CD4-positive, alpha-beta T cell (primary cell): ENCODE measurements around the gene PLTP. TPM values are rescaled to one million over a fixed set of nuclear protein-coding genes. Genes with fewer than 3 reads are reported as not detected.

Source experiments
- ATAC-seq: fragments of 200-7000 bp; cut with Tn5 transposase; one replicate; pipeline ENCODE4 v1.10.0; 2022; ENCODE audit warnings: mild to moderate bottlenecking; ENCODE audit not compliant: poor library complexity
- CTCF ChIA-PET: fragments of 350-600 bp; sonication (Branson Sonifier 250); formaldehyde crosslinking; loops from one replicate; lab custom pipeline; 2021; ENCODE audit warnings: antibody characterized with exemption, inconsistent platforms; lab: Charles Lee
- POLR2A ChIA-PET: fragments of 350-600 bp; sonication (Branson Sonifier 250); formaldehyde crosslinking; loops from one replicate; lab custom pipeline; 2021; ENCODE audit warnings: antibody characterized with exemption, inconsistent platforms; lab: Charles Lee
- DNase-seq, 14 experiments: peaks; one replicate each; pipeline ENCODE4 v3.0.0-alpha.2; 2013 to 2020; ENCODE audit warnings: mixed read lengths in 2 of 14
- H3K27ac ChIP-seq, 2 donors: one replicate each; pipeline versions ENCODE4 v1.5.1 to v1.7.0; 2013; ENCODE audit warnings: low read length in 2 of 2, low read depth in 1 of 2, mild to moderate bottlenecking in 1 of 2
- H3K27me3 ChIP-seq, 2 experiments: 1 replicate in 1 of 2; 2 replicates in 1 of 2; pipeline versions ENCODE4 v1.6.1 to v1.7.0; 2013; ENCODE audit warnings: low read length in 2 of 2, control low read depth in 1 of 2, mild to moderate bottlenecking in 1 of 2, moderate library complexity in 1 of 2; ENCODE audit not compliant: insufficient read depth in 2 of 2, control insufficient read depth in 1 of 2
- H3K36me3 ChIP-seq: one replicate; pipeline ENCODE4 v1.6.1; 2013; ENCODE audit warnings: low read length, control low read depth; ENCODE audit not compliant: insufficient read depth
- H3K4me1 ChIP-seq: one replicate; pipeline ENCODE4 v1.6.1; 2013; ENCODE audit warnings: low read length, control low read depth; ENCODE audit not compliant: insufficient read depth
- H3K4me3 ChIP-seq: one replicate; pipeline ENCODE4 v1.5.1; 2013; ENCODE audit warnings: mild to moderate bottlenecking, low read length, moderate library complexity
- H3K9me3 ChIP-seq, 2 experiments: 1 replicate in 1 of 2; 2 replicates in 1 of 2; pipeline versions ENCODE4 v1.6.1 to v1.7.0; 2013; ENCODE audit warnings: low read length in 2 of 2, mild to moderate bottlenecking in 2 of 2, control low read depth in 1 of 2, moderate library complexity in 1 of 2; ENCODE audit not compliant: control insufficient read depth in 1 of 2, insufficient read depth in 1 of 2
- H3K27ac Mint-ChIP-seq: one replicate; pipeline ENCODE4 v1.8.0; 2020; ENCODE audit warnings: mixed read lengths
- H3K27me3 Mint-ChIP-seq: one replicate; pipeline ENCODE4 v1.8.0; 2021; ENCODE audit warnings: mixed read lengths
- H3K36me3 Mint-ChIP-seq: one replicate; pipeline ENCODE4 v1.8.0; 2021; ENCODE audit warnings: low read depth, mixed read lengths
- H3K4me1 Mint-ChIP-seq: one replicate; pipeline ENCODE4 v1.8.0; 2021; ENCODE audit warnings: low read depth, mixed read lengths
- H3K4me3 Mint-ChIP-seq: one replicate; pipeline ENCODE4 v1.8.0; 2020; ENCODE audit warnings: mild to moderate bottlenecking, mixed read lengths
- H3K9me3 Mint-ChIP-seq: one replicate; pipeline ENCODE4 v1.8.0; 2020; ENCODE audit warnings: mixed read lengths
- CTCF ChIP-seq: fragments of 200-600 bp; IDR thresholded peaks from one replicate; pipeline ENCODE4 v1.8.0; 2022; ENCODE audit warnings: antibody characterized with exemption, mild to moderate bottlenecking
- intact Hi-C, 2 experiments: fragments of 100-400 bp; cut with DNase I in 1 of 2; cut with micrococcal nuclease in 1 of 2; formaldehyde crosslinking; loops; one replicate each; pipeline versions ENCODE4 v1.15.1 to v1.9.0; 2023 to 2025; cut with DNase I, micrococcal nuclease
- total RNA-seq, 174 experiments: library from RNA in 2 of 174; stranded (reverse) in 2 of 174; gene quantifications; one replicate each; pipeline ENCODE4 v1.2.3 and lab custom pipeline; 2021 to 2026

Gene PLTP
- total RNA-seq, 2 experiments from 2014 or later: not detected

GRCh38 chr20:45852326-45852725, 59.6 kb downstream of the PLTP start:
- H3K36me3 Mint-ChIP-seq: peaks cover 83% of the 10 kb centered on the region
- no peak overlapping the region for H3K4me3 Mint-ChIP-seq
- DNase-seq (no peak), ATAC-seq (no peak)
- H3K36me3 ChIP-seq: peaks cover 45% of the 10 kb centered on the region
- no peak overlapping the region for H3K27ac Mint-ChIP-seq
- H3K4me1 ChIP-seq: peaks cover 27% of the 10 kb centered on the region
- intact Hi-C loops: no loop called here
- H3K4me3 ChIP-seq: no peak overlapping the region
- no peaks in the 10 kb centered on the region for H3K9me3 Mint-ChIP-seq
- H3K9me3 ChIP-seq: no peaks in the 10 kb centered on the region
- H3K27me3 ChIP-seq: no peaks in the 10 kb centered on the region
- H3K27ac ChIP-seq: no peak overlapping the region
- ChIA-PET CTCF (no interaction called here), POLR2A (interaction anchor here (1.6 kb wide), 1 partner anchor 29 kb away, joined by 7 read pairs; the partner anchor contains the start of gene ZSWIM1)
- TF ChIP-seq CTCF: no peak
- peaks cover 33% of the 10 kb centered on the region for H3K4me1 Mint-ChIP-seq
- no peaks in the 10 kb centered on the region for H3K27me3 Mint-ChIP-seq

- no peaks in the 10 kb centered on the region for H3K27me3 Mint-ChIP-seq
- POLR2A ChIA-PET: no interaction called here
- Histone ChIP-seq H3K27ac (no peak overlapping the region), H3K4me1 (peaks cover 22% of the 10 kb centered on the region), H3K4me3 (no peak overlapping the region), H3K27me3 (no peaks in the 10 kb centered on the region), H3K9me3 (no peaks in the 10 kb centered on the region), H3K36me3 (peaks cover 49% of the 10 kb centered on the region)
- peaks cover 24% of the 10 kb centered on the region for H3K4me1 Mint-ChIP-seq
- H3K4me3 Mint-ChIP-seq: no peak overlapping the region
- H3K9me3 Mint-ChIP-seq: no peaks in the 10 kb centered on the region
- intact Hi-C loops: no loop called here
- TF ChIP-seq CTCF: no peak
- H3K27ac Mint-ChIP-seq: no peak overlapping the region
- CTCF ChIA-PET: no interaction called here
- DNase-seq (no peak), ATAC-seq (no peak)
- peaks cover 83% of the 10 kb centered on the region for H3K36me3 Mint-ChIP-seq
Measured at GRCh38 chr20:45851501-45851900, 60.5 kb downstream of the PLTP start.

- Mint-ChIP-seq H3K36me3 (peaks cover 87% of the 10 kb centered on the region), H3K27me3 (no peaks in the 10 kb centered on the region), H3K4me1 (peaks cover 19% of the 10 kb centered on the region), H3K9me3 (no peaks in the 10 kb centered on the region), H3K27ac (no peak overlapping the region), H3K4me3 (no peak overlapping the region)
- Histone ChIP-seq H3K9me3 (no peaks in the 10 kb centered on the region), H3K4me1 (peaks cover 17% of the 10 kb centered on the region), H3K4me3 (no peak overlapping the region), H3K27me3 (no peaks in the 10 kb centered on the region), H3K36me3 (peaks cover 55% of the 10 kb centered on the region), H3K27ac (no peak overlapping the region)
- ATAC-seq (no peak), DNase-seq (no peak)
- POLR2A ChIA-PET: no interaction called here
- intact Hi-C loops: no loop called here
- CTCF ChIA-PET: no interaction called here
- no peak for TF ChIP-seq CTCF
Measured at GRCh38 chr20:45850926-45851325, 61.0 kb downstream of the PLTP start.
